Neuronal stem cell (in vitro differentiated cells): ENCODE measurements around the gene SUN5.
A peak's percentile ranks its signal among the peaks of the same experiment; 100 is the strongest.

Source experiments
- DNase-seq: peaks from one replicate; pipeline ENCODE4 v3.0.0-alpha.2; 2013; ENCODE audit warnings: low spot score
- H2AFZ ChIP-seq: one replicate; pipeline ENCODE4 v1.6.1; 2013; ENCODE audit warnings: mild to moderate bottlenecking, low read length, inconsistent platforms
- H2AK5ac ChIP-seq: 2 replicates; pipeline ENCODE4 v1.6.1; 2013; ENCODE audit warnings: low read depth, mild to moderate bottlenecking, inconsistent platforms, low read length, moderate library complexity, mixed read lengths
- H2BK120ac ChIP-seq: 2 replicates; pipeline ENCODE4 v1.6.1; 2013; ENCODE audit warnings: low read depth, mild to moderate bottlenecking, inconsistent platforms, low read length, moderate library complexity, mixed read lengths
- H2BK12ac ChIP-seq: one replicate; pipeline ENCODE4 v1.6.1; 2013; ENCODE audit warnings: low read length, inconsistent platforms
- H2BK15ac ChIP-seq: 2 replicates; pipeline ENCODE4 v1.6.1; 2013; ENCODE audit warnings: mild to moderate bottlenecking, low read length, inconsistent platforms, mixed read lengths
- H2BK5ac ChIP-seq: one replicate; pipeline ENCODE4 v1.6.1; 2013; ENCODE audit warnings: inconsistent platforms, mild to moderate bottlenecking, low read length, moderate library complexity
- H3K14ac ChIP-seq: one replicate; pipeline ENCODE4 v1.6.1; 2013; ENCODE audit warnings: low read length, inconsistent platforms
- H3K18ac ChIP-seq: 2 replicates; pipeline ENCODE4 v1.6.1; 2013; ENCODE audit warnings: low read length, inconsistent platforms
- H3K23ac ChIP-seq: 2 replicates; pipeline ENCODE4 v1.6.1; 2013; ENCODE audit warnings: low read depth, mild to moderate bottlenecking, mixed read lengths, low read length, inconsistent platforms; ENCODE audit not compliant: poor library complexity
- H3K27ac ChIP-seq: replicated peaks from 3 replicates; pipeline ENCODE4 v1.5.1; 2013; ENCODE audit warnings: low read length, inconsistent platforms
- H3K27me3 ChIP-seq, 3 experiments: 2 replicates each; pipeline ENCODE4 v1.6.1; 2013; ENCODE audit warnings: low read length in 3 of 3, mild to moderate bottlenecking in 2 of 3, inconsistent platforms in 1 of 3, low read depth in 1 of 3, mixed read lengths in 1 of 3, moderate library complexity in 1 of 3; ENCODE audit not compliant: control insufficient read depth in 3 of 3, insufficient read depth in 3 of 3
- H3K36me3 ChIP-seq, 2 donors: replicated peaks in 1 of 2; 2 replicates each; pipeline ENCODE4 v1.6.1; 2013; ENCODE audit warnings: low read length in 2 of 2; ENCODE audit not compliant: control insufficient read depth in 2 of 2, insufficient read depth in 2 of 2
- H3K4ac ChIP-seq: 2 replicates; pipeline ENCODE4 v1.6.1; 2013; ENCODE audit warnings: inconsistent platforms, mild to moderate bottlenecking, low read length, moderate library complexity
- H3K4me1 ChIP-seq, 2 donors: 1 replicate in 1 of 2; 2 replicates in 1 of 2; pipeline ENCODE4 v1.6.1; 2013; ENCODE audit warnings: low read length in 2 of 2, low read depth in 1 of 2; ENCODE audit not compliant: control insufficient read depth in 2 of 2, insufficient read depth in 1 of 2
- H3K4me2 ChIP-seq: one replicate; pipeline ENCODE4 v1.6.1; 2013; ENCODE audit warnings: mild to moderate bottlenecking, low read length, inconsistent platforms; ENCODE audit not compliant: insufficient read depth, poor library complexity, severe bottlenecking
- H3K4me3 ChIP-seq, 2 donors: 2 replicates each; pipeline ENCODE4 v1.5.1; 2013; ENCODE audit warnings: low read length in 2 of 2, mild to moderate bottlenecking in 2 of 2, inconsistent platforms in 1 of 2, moderate library complexity in 1 of 2
- H3K79me1 ChIP-seq: one replicate; pipeline ENCODE4 v1.6.1; 2013; ENCODE audit warnings: low read depth, mild to moderate bottlenecking, inconsistent platforms, low read length, moderate library complexity
- H3K9ac ChIP-seq: one replicate; pipeline ENCODE4 v1.6.1; 2013; ENCODE audit warnings: mild to moderate bottlenecking, low read depth, low read length, inconsistent platforms; ENCODE audit not compliant: poor library complexity
- H3K9me3 ChIP-seq, 2 donors: replicated peaks in 1 of 2; 2 replicates each; pipeline versions ENCODE3 to v1.6.1; 2013; ENCODE audit warnings: low read length in 2 of 2, mild to moderate bottlenecking in 2 of 2, inconsistent platforms in 1 of 2, low read depth in 1 of 2, mixed read lengths in 1 of 2, moderate library complexity in 1 of 2; ENCODE audit not compliant: control insufficient read depth in 2 of 2, insufficient read depth in 1 of 2
- H4K8ac ChIP-seq: one replicate; pipeline ENCODE4 v1.6.1; 2013; ENCODE audit warnings: low read depth, mild to moderate bottlenecking, inconsistent platforms, low read length, moderate library complexity
- H4K91ac ChIP-seq: one replicate; pipeline ENCODE4 v1.6.1; 2013; ENCODE audit warnings: low read length, low read depth, mild to moderate bottlenecking, inconsistent platforms; ENCODE audit not compliant: poor library complexity
- WGBS, 2 donors: extraction: QIAGEN DNeasy Blood & Tissue Kit; methylation state at CpG; one replicate each; pipeline ENCODE4 v1.1.7; 2013; ENCODE audit warnings: missing lambda C conversion rate in 2 of 2, mixed read lengths in 1 of 2; ENCODE audit not compliant: insufficient read length in 2 of 2, insufficient replicate concordance in 1 of 2; ENCODE audit errors: extremely low coverage in 2 of 2; 5-methylcytosine and 5-hydroxymethylcytosine counted together

The SUN5 gene

GRCh38 chr20:32946629-32947028, 57.6 kb downstream of the SUN5 start:
- Histone ChIP-seq H3K27me3 (no peaks in the 10 kb centered on the region), H3K9ac (no peak overlapping the region), H3K4me2 (no peak overlapping the region), H2BK12ac (no peak overlapping the region), H3K79me1 (no peaks in the 10 kb centered on the region), H4K8ac (no peak overlapping the region), H2AFZ (no peak overlapping the region), H2BK5ac (no peak overlapping the region), H3K23ac (no peak overlapping the region), H3K27ac (no peak overlapping the region), H3K36me3 (no peaks in the 10 kb centered on the region), H3K14ac (no peak overlapping the region), H2AK5ac (no peak overlapping the region), H2BK120ac (no peak overlapping the region), H2BK15ac (no peak overlapping the region), H3K4me3 (no peak overlapping the region), H3K4ac (no peak overlapping the region), H3K4me1 (peaks cover 3 to 11% of the 10 kb centered on the region in 2 donors), H4K91ac (no peak overlapping the region), H3K9me3 (no peaks in the 10 kb centered on the region), H3K18ac (no peak overlapping the region)
- no CpG with 5 or more reads among the region's 1 CpG for WGBS, 2 donors
- DNase-seq: no peak

- Histone ChIP-seq H2AK5ac (no peak overlapping the region), H2BK120ac (no peak overlapping the region), H4K91ac (no peak overlapping the region), H2BK5ac (no peak overlapping the region), H3K9ac (no peak overlapping the region), H3K36me3 (no peaks in the 10 kb centered on the region), H2BK12ac (no peak overlapping the region), H2AFZ (peak overlapping the region; percentile 41), H3K4ac (no peak overlapping the region), H3K23ac (no peak overlapping the region), H2BK15ac (no peak overlapping the region), H3K27me3 (no peaks in the 10 kb centered on the region), H3K4me3 (no peak overlapping the region), H3K4me2 (no peak overlapping the region), H3K79me1 (no peaks in the 10 kb centered on the region), H3K27ac (no peak overlapping the region), H3K9me3 (no peaks in the 10 kb centered on the region), H4K8ac (no peak overlapping the region), H3K4me1 (peaks cover 3 to 8% of the 10 kb centered on the region in 2 donors), H3K18ac (no peak overlapping the region), H3K14ac (no peak overlapping the region)
- DNase-seq: peak; percentile 17
- no CpG with 5 or more reads among the region's 4 CpGs for WGBS, 2 donors
Observed at GRCh38 chr20:32945710-32946221, 58.5 kb downstream of the SUN5 start.

DNA sequence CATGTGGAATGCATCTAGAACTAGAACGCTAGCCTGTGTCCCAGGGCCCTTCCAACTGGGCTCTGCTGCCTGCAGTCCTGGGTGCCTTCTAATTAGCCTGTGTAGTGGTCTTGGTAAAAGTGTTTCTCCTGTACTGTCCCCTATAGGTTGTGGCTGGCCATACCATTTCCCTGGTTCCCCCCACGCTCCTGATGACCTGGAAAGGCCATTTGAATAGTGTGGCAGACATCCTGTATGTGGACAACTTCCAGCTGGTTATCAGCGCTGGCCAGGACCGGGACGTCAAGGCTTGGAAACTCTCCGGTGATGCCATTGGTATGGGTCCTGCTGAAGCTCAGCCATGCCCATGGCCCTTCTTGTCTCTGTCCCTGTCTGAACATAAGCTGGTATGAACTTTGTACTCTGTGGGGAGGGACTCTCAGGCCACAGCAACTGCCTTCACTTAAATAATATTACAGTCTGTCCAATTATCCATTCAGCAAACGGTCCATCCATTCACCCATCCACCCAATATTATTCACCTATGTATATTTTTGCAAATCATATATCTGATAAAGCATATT, 60.7 kb downstream of the SUN5 start:
- H3K9ac ChIP-seq: no peak overlapping the region

GRCh38 chr20:32941155-32941885, 62.9 kb downstream of the SUN5 start:
- Histone ChIP-seq H3K4me2 (no peak overlapping the region), H3K27me3 (no peaks in the 10 kb centered on the region), H3K9me3 (no peaks in the 10 kb centered on the region), H2AK5ac (no peak overlapping the region), H2BK120ac (no peak overlapping the region), H2BK15ac (no peak overlapping the region), H3K14ac (no peak overlapping the region), H3K18ac (no peak overlapping the region), H2BK12ac (no peak overlapping the region), H3K79me1 (no peaks in the 10 kb centered on the region), H3K36me3 (no peaks in the 10 kb centered on the region), H4K8ac (no peak overlapping the region), H2AFZ (no peak overlapping the region), H3K23ac (no peak overlapping the region), H3K4me3 (no peak overlapping the region), H3K9ac (no peak overlapping the region), H4K91ac (no peak overlapping the region), H3K4ac (no peak overlapping the region), H2BK5ac (no peak overlapping the region), H3K27ac (no peak overlapping the region), H3K4me1 (peaks cover 2 to 4% of the 10 kb centered on the region in 2 donors)
- no CpG with 5 or more reads among the region's 4 CpGs for WGBS, 2 donors
- no peak for DNase-seq

More for the DNA sequence above, 60.7 kb downstream of the SUN5 start:
- Histone ChIP-seq H4K8ac (no peak overlapping the region), H2BK5ac (no peak overlapping the region), H2AK5ac (no peak overlapping the region), H3K23ac (no peak overlapping the region), H4K91ac (no peak overlapping the region), H3K79me1 (no peaks in the 10 kb centered on the region), H3K18ac (no peak overlapping the region), H2AFZ (no peak overlapping the region), H2BK120ac (no peak overlapping the region), H2BK12ac (no peak overlapping the region), H3K27me3 (no peaks in the 10 kb centered on the region), H3K36me3 (no peaks in the 10 kb centered on the region), H3K14ac (no peak overlapping the region), H3K27ac (no peak overlapping the region), H3K4me3 (peak overlapping the region in 1 of 2 donors; percentile 13), H3K4me1 (peaks cover 2 to 4% of the 10 kb centered on the region in 2 donors), H3K4me2 (no peak overlapping the region), H2BK15ac (no peak overlapping the region), H3K4ac (no peak overlapping the region), H3K9me3 (no peaks in the 10 kb centered on the region)
- no peak for DNase-seq
- WGBS, 2 donors: 100% methylated on average over 1 of the region's 7 CpGs; no CpG with 5 or more reads in 1 of the 2 donors
